HG03108 (cell line): ENCODE measurements around the gene APH1B.

Experiments used
- ATAC-seq: cut with Tn5 transposase; IDR thresholded peaks from one replicate; pipeline ENCODE4 v1.9.1; 2021; ENCODE audit warnings: moderate library complexity; ENCODE audit not compliant: unreplicated experiment

The APH1B gene

GRCh38 chr15:63252292-63252691, 25.1 kb upstream of the APH1B start:
- ATAC-seq: no peak

DNA sequence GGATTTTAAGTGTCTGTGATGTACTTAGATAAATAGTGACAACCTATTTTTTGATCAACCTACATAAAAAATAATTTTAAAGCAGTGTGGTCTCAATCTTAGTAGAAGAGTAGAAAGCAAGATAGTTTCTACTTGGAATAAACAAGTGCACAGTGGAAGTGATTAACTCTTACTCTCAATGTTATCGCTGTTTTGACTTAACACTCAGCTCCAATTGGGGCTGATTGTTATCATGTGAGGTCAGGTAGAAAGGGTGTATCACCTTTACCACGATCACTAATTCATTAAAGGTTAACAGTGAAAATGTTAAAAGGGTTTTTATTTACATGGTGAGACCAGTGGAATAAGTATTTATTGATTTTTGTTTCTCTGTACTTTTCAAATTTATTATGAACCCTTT, 22.4 kb upstream of the APH1B start:
- ATAC-seq: no peak

DNA sequence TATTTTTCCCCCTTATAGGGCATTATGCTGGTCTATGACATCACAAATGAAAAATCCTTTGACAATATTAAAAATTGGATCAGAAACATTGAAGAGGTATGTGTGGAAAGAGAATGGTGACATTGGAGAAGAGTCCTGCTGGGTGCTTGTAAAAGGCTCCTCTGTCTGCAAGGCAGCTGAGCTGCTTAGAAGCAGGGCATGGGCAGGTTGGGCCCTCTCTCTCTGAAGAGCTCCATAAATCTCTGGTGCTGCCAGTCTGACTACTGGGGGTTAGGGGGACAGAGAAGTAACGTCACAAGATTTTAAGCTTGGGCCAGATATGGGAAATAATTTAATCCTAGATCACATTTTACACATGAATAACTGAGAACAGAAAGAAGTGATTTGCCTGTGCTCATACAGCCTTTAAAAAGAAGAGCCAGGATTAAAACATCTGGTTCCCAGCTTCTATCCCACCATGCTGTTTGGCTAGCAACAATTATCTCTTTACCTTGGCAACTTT, 21.9 kb upstream of the APH1B start:
- ATAC-seq: no peak

- no peak for ATAC-seq
Measured at GRCh38 chr15:63256433-63257274, 20.8 kb upstream of the APH1B start.

- ATAC-seq: no peak
Measured at GRCh38 chr15:63258658-63259057, 18.7 kb upstream of the APH1B start.

DNA sequence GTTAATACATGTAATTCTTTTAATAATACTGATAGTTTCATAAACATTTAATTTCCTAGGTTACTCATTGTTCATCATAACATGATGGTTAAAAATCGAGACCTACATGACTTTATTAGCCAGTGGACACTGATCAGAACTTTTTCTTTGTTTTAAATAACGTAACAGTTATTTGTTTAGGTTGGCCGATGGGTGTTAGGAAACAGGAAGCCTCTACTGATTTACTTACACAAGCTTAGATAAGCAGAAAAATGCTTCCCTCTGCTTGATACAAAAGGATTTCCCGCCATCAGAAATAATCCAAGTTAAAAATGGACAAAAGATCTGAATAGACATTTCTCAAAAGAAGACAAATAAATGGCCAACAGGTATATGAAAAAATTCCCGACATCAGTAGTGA, 16.6 kb upstream of the APH1B start:
- no peak for ATAC-seq

GRCh38 chr15:63261311-63261710, 16.1 kb upstream of the APH1B start:
- no peak for ATAC-seq

GRCh38 chr15:63263519-63263918, 13.9 kb upstream of the APH1B start:
- no peak for ATAC-seq

DNA sequence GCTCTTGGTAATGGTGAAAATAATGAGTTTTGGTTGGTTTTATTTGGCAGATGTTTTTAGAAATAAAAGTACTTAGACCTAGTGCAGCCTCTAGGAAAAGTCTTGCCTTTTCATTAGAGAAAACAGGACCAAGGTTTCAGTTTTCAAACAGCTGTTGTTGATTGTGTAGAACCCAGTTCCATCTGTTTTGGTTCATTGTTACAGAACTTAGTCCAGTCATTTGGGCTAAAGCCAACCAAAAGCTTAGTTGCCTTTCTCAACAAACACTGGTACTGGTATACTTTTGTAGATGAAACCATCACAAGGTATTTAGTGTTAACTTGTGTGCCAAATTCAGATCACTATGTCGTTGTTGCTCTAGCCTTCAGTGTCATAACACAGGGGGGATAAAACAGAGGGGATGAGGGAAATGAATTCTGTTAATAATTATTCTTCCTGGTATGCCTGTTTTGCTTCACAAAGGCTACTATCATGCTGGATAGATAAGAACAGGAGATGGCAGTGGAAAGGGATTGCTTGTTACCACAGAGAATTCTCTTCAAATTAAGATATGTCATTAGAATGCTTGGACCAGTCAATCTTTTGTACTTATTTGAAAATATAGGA, 12.6 kb upstream of the APH1B start:
- ATAC-seq: no peak

DNA sequence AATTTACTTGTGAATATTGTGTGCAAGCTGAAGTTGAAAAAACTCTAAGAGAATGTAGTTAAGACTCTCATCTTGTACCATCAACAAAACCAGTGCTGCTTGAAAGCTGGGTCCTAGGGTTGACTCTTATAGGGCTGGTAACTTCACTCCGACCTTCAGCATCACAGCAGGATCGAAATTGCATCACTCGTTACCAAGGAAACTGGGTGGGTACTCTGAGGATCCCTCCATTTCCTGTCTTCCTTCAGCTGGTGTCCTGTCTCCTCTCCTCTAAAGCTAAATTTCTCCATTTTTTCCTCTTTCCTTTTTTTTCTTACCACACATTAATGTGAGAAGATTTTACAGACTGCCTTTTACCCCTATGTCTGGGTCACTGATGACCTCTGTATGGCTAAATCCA, 3.0 kb upstream of the APH1B start:
- no peak for ATAC-seq

DNA sequence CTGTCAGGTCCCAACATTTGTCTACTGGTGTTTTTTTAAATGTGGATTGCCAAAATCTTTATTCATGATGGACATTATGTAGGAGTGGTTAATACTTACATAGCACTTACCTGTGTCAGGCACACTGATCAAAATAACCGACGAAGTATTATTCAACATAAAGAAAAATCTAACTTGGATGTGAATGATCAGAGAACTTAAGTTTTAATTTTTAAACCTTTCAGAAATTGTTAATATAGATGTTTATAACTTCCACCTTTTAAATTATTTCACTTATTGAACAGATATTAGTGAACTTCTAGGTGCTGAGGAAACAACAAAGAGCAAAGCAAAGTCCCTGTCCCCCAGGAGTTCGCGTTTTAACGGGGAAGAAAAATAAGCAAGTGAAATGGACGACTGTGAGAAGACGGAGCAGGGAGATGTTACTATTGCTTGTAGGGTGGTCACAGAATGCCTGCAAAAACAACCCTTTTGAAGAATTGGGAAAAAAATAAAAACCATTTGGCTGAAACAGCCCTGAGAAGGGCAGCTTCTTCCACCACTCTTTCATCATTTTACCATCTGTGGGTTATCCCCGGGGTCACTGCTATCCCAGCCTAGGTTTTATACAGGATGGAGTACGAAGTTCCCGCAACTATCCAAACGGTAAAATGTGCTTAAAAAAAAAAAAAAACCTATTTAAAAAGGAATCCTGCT, 915 bp upstream of the APH1B start:
- no peak for ATAC-seq

GRCh38 chr15:63277893-63278456, 570 bp downstream of the APH1B start:
- no peak for ATAC-seq

DNA sequence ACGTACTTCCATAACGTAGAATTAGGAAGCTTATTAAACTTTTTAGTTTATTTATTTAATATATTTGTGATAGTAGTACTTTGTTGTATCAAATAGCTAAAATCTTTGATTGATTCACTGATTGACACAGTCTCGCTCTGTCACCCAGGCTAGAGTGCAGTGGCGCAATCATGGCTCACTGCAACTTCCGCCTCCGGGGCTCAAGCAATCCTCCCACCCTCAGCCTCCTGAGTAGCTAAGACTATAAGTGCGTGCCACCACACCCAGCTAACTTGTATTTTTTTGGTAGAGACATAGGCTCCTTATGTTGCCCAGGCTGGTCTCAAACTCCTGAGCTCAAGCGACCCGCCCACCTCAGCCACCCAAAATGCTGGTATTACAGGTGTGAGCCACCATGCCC, 5.7 kb downstream of the APH1B start:
- no peak for ATAC-seq

- no peak for ATAC-seq
Measured at GRCh38 chr15:63284335-63284734, 6.9 kb downstream of the APH1B start.

DNA sequence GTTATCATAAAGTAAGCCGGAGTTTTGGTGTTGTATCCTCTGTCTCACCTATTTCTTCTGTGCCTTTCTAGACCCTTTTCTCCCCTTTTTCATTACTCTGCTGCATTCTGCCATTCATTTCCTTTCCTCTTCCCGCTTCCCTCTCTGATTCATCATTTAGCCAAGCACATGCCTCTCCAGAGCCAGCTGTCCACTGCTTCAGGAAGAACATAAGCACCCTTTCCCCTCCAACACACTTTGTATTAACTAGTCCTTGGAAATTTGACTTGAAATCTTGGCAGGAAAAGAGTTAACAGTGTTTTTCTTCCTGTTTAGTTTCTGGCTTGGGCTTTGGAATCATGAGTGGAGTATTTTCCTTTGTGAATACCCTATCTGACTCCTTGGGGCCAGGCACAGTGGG, 9.7 kb downstream of the APH1B start:
- no peak for ATAC-seq

DNA sequence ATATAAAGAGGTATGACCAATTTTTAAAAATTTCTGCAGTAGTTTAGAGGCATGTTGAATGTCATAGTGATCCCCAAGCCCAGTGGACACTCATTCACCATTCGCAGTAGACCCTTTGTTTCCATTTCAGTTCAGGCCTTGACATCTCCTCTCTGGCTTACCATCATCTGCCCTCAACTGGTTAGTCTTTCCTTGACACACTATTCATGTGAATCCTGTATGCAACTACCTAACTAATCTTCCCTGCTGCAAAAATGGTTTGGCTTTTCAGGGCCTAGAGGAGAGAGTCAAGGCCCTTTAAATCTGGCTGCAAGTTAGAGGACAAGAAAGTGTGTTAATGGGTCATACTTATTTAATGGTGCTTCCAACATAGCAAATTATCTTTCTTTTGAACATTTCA, 10.9 kb downstream of the APH1B start:
- no peak for ATAC-seq

GRCh38 chr15:63288778-63289378, 11.5 kb downstream of the APH1B start:
- no peak for ATAC-seq

DNA sequence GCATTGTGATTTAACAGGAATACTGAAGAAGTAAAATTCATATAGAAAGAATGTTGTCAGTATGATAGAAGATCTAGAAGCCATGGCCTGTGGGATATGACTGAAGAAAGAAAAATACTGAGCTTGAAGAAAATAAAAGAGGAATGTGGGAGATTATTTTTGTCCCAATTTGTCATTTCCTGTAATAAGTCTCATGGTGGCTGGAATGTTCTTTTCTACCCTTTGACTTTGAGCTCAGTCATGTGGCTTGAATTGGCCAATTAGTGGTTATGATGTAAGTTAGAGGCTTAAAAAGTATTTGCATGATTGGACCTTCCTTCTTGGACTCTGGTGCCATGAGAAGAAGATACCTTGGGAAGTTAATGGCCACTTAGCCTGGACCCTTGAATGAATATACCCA, 14.1 kb downstream of the APH1B start:
- ATAC-seq: no peak

GRCh38 chr15:63292241-63292640, 14.8 kb downstream of the APH1B start:
- no peak for ATAC-seq

DNA sequence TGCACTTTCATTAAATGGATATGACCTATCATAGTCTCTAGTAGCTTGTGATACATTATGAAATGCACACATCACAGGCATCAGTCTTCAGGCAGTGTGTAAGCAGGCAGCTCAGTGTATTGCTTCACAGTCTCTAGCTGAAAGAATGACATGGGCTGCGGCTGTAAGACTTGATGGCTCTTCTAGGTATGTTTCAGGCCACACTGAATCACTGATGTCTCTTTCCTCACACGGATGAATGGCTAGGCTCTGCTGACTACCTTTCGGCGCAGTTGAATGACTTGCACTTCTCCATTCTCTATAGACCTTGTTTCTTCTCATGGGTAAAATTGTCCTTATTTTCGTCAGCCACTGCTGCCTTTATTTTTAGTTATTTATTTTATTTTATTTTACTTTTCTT, 15.4 kb downstream of the APH1B start:
- no peak for ATAC-seq

- no peak for ATAC-seq
Measured at GRCh38 chr15:63294359-63294758, 17.0 kb downstream of the APH1B start.
